Breast epithelium (tissue), 3 donors: ENCODE results near the gene BCL6.

Experiments
- CTCF ChIP-seq, 3 donors: fragments of 450-650 bp; IDR thresholded peaks; one replicate each; pipeline ENCODE4 v1.5.1; 2016 to 2017; ENCODE audit warnings: antibody characterized with exemption in 3 of 3, mild to moderate bottlenecking in 3 of 3, moderate library complexity in 3 of 3
- POLR2A ChIP-seq: fragments of 450-650 bp; IDR thresholded peaks from one replicate; pipeline ENCODE4 v1.6.1; 2016; ENCODE audit warnings: antibody characterized with exemption, mild to moderate bottlenecking, moderate library complexity
- POLR2AphosphoS5 ChIP-seq, 3 donors: sonication (generic); formaldehyde crosslinking; IDR thresholded peaks; one replicate each; pipeline ENCODE4 v1.6.1; 2017; ENCODE audit warnings: antibody characterized with exemption in 3 of 3

GRCh38 chr3:187735837-187736236 lies 9.4 kb downstream of the BCL6 start:
- TF ChIP-seq CTCF (IDR thresholded peaks at IDR 0.05) (no peak), POLR2A (no peak), POLR2AphosphoS5 (IDR thresholded peaks at IDR 0.05) (no peak)
